NCI-H1930 (cell line): ENCODE results near the gene ASTN2.
A peak's percentile ranks its signal among the peaks of the same experiment; 100 is the strongest.

Source experiments
- DNase-seq, 2 experiments: peaks; one replicate each; lab custom pipeline; 2025; lab: John Stamatoyannopoulos, UW

Gene ASTN2

DNA sequence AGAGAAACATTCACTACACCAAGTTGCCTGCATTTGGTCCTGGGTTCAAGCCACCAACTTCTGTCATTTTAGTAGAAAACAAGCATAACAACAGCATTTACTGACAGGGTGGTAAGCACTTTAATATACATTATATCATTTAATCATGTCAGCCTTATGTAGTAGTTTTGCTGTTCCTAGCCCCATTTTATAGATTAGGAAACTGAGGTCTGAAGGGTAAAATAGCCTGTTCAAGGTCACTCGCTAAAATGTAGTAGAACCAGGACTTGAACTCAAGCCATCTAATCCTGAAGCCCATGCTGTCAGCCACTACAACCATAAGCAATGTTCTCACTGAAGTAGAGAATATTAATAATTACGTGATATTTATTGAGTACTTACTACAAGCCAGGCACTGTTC, 787.4 kb downstream of the ASTN2 start:
- no peak for DNase-seq

DNA sequence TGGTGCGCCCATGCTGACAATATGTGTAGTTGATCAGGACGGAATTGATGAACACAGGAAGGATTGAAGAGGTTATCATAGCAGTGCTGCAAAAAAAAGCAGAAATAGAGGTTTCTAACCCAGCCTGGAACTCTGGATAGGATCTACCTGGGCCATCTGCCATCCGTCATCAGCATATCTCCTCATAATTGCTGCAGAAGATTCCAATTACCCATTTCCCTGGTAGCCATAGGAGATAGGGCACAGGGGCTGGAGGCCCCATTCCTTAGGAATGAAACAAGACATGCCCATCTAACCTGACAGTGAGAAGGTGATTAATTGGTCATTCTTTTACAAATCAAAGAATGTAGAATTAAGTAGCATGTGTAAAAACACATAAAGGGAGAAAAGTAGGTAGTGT, 788.1 kb downstream of the ASTN2 start:
- no peak for DNase-seq

DNA sequence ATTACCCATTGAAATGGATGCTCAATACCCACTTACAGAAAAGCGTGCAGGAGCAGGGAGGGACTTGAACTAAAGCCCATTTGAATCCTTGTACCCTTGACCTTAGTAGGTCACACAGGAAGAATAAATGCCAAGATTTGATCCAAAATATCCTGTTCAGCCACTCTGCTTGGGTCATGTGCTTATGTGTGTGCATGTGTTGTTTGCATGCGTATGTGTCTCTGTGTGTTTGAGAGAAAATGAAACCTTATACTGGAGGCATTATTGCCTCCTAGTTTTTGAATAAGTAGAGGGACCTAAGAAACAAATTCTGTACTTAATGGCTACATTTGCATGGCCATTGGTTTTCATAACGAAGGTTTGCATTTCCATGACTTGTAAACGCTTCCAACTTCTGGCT, 791.1 kb downstream of the ASTN2 start:
- DNase-seq, result no peak

DNA sequence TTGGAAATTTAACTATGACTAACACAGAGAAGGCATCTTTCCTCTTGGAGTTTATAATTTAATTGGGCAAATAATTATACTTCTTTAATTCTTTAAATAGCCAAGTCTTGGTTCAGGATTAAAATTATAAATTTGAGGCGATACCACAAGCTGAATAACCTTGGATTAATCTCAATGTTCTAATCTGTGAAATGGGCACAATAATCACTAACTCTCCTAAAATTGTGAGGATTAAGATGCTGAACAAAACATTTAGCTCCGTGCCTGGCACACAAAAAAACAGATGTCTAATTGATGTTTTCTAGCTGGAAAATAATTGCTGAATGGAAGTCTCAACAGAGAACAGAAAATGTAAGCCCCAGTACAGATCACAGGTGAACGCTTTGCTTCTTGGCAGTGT, 797.5 kb downstream of the ASTN2 start:
- no peak for DNase-seq

DNA sequence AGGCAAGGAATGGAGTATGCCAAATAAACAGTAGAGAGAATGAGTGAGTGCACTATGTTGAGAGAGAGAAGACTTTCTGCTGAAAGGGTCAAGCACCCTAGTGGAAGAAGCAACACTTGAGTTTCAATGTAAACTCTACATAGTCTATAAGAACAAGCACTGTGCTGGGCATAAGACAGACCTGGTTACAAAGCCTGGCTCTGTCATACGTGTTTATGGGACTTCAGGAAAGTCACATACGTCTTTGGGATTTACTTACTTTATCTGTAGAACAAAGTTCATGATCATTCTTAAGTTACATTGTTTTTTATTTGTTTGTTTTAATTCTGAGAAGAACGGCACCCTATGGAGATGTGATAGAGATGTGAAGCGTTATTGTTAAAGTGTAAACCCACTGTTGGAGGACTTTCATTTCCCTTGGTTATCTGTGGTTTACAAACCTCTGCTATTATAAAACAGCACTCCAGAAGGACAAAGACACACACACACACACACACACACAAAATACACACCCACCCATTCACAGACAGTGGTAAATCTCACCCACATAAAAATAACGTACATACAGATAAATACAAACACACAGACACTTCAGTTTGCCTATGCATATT, 798.4 kb downstream of the ASTN2 start:
- no peak for DNase-seq

DNA sequence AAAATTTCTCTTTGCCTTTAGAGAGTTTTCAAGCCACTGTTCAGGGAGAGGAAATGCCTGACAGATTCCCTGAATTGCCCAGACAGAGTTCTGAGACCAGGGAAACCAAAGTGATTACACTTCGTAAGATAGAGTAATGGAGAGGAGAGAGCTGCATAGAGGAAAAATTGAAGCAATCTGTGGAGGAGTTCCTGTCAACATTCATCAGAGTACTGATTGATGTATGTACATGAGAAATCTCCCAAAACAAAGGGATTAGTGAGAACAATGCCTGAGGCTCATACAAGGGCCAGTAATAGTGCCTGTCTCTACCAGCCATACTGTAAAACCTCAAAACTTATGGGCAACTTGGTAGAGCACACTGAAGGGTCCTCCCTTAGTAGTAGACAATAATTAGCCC, 806.8 kb downstream of the ASTN2 start:
- DNase-seq, result no peak

DNA sequence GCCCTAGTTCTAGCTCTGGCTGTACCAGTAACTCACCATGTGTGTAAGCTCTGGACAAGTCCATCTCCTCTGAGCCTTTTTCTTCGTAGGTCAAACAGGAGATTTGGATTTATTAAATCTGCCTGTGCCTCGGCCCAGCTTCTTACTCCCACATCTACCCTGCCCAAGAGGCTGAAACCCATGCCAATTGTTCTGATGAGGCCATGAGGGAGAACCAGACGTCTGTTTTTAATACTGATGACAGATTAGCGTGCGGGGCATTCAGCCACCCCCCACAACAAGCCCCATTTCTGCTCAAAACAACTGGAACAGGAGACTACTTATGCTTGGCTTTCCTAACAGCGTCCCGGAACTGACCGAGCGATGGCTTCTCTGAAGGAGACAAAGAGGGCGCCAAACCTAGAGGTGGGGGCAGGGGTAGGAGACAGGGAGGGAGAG, 808.9 kb downstream of the ASTN2 start:
- no peak for DNase-seq

DNA sequence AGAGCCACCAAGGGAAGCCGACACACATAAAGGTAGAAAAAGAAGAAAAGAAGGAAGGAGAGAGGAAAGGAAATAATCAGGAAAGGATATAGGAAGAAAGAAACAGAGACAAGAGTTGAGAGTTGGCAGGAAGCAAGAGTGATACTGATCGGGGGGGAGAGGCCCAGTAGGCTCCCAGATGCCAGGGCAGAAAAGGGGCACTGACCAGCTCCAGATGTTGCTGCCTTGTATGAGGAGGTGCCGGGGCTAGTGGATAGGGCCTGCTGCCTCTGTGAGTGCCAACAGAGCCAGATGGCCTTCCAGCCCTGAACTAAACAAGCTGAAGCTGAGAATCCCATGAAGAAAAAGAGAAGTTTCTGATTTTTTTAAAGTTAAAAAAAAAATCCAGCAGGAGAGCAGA, 809.8 kb downstream of the ASTN2 start:
- DNase-seq, result no peak

DNA sequence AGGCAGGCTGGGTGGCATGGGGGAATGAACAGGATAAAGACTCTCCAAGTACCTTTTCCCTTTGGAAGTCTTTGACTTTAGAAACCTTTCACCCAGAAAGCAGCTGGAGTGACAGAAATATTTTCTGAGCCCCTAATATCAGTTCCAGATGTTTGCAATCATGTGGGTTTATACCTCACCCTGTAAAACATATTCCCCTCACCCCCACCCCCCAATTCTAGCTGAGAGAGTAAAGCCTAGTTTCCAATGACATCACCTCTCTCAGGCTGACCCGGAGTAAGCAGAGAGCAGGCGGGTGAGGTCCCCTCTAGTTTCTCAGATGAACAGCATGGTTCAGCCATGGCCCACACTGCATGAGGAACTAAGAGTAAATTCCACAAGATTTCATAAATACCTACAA, 810.6 kb downstream of the ASTN2 start:
- no peak for DNase-seq

DNA sequence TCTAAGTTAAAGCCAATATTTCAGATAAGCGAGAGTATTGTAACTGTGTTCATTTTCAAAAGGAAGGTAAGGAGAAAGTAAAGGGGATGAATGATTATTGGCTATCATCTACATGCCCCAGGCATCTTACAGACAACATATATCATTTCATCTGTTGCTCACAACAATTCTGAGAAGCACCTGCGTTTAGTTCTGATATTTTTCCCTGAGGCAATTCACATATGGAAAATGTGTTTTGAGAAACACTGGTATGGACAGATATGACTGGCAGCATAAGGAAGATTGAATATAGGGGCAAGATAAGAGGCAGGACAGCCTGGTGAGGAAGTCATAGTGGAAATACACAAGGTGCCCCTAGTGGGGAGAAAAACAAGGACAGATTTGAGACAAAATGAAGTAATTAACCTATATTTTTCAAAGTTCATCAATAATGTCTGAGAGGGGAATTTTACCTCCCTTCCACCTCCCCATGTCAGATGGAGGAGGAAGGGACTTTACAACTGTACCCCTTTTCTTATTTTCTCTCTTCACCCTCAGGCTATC, 815.4 kb downstream of the ASTN2 start:
- DNase-seq, result no peak

DNA sequence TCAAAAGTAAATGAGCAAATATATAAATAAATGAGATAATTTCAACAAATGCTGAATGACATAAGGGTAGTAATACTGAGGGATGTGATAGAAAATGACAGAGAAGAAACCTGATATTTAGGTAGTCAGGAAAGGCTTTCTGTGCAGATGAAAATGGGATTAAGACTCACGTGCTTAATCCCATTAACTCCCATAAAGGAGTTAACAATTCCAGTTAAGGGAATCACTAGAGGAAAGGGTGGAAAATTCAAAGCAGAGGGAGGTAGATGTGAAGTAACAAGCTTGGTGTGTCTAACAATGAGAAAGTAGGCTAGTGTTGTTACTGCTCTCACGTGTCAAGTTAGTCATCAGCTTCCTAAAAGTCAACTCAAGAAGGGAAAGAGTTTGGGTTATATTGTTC, 818.2 kb downstream of the ASTN2 start:
- DNase-seq, result no peak

DNA sequence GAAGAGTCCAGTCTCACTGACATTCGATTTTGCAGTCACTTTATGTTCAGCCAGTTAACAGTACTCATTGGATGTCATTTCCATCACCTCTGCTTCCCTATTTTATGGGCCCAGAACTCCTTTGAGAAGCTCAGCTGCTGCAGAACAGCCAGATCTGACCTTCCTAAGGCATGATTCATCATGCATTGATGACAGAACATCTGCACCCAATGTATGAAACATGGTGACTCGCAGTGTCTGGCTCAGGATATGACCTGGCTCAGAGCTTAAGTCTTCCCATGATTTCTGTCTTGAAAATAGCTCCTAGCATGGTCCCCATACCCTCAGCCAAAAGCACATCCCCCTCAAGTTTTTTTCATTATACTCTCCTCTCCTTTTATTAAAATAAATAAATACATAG, 820.3 kb downstream of the ASTN2 start:
- no peak for DNase-seq

DNA sequence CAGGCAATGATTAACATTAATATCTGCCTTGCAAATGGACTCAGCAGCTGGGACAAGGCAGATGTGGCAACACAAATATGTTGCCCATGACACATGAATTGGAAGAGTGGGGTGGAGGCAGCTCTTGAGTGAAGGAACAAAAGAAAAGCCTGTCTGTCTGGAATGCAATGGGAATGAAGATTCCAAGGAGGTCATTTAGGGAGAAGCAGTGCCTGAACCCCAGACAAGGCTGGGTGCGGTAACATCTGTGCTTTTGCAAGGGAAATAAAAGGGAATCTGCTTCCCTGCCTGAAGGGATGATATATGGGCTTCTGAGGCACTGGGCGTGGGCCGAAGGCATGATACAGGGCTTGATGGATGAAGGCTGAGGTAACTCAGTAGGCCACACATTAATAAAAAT, 821.9 kb downstream of the ASTN2 start:
- no peak for DNase-seq

DNA sequence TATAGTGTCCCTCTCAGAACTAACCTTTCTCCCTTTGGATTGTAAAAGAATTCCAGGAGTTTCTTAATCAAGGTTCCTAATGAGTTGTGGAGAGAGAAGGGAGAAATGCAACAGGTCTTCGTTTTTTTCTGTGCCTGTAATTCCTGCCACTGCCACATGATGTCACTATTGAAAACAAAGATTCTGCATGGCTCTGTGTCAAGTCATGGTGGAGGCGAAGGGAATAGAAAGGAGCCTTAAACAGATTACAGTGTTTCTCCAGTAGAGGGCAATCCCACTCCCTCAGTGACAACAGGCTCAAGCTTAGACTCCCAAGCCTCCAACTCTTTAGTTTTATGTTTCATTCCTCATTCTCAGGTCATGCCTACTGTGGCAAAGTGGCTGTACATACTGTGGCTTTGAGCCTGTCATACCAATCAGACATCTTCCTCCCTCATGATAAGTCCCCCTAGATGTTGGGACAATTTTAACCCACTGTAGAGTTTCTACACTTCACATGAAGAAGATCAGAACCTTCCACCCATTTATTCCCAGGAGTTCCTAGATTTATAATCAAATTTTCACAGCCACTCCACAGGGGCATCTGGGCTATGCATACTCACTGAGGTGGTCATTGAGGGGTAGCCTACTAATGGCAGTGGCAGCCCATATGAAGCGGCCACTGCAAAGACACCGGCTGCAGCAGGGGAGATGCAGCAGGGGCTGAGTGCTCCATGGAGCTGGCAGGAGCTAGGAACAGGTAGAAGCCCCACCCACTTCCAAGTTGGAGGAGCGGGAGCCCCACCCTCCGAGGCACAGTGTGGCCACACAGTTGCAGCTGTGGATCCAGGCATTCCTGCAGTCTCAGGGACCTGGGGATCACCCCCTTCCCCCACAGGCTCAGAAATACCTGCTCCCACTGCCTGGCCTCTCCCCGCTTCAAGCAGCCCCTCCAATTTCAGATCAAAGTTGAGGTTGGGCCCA, 825.2 kb downstream of the ASTN2 start:
- DNase-seq, result no peak

DNA sequence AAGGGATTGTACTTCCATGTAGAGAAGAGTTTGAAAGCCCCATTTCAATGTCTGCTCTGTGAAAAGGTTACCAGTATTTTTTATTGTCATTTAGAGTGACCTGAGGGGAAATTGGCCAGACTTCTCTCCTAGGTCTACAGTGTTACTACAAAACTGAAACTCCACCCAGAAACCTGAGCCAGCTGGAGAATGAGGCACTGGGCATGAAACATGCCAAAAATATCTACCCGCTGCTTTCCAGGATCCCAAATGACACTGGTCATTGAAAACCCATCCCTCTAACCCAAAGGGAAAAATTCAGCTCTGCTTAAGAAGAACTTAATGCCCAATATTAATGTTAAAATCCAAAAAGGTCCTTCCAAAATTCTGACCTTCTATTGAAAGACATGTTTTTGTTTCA, 826.9 kb downstream of the ASTN2 start:
- DNase-seq, result no peak

DNA sequence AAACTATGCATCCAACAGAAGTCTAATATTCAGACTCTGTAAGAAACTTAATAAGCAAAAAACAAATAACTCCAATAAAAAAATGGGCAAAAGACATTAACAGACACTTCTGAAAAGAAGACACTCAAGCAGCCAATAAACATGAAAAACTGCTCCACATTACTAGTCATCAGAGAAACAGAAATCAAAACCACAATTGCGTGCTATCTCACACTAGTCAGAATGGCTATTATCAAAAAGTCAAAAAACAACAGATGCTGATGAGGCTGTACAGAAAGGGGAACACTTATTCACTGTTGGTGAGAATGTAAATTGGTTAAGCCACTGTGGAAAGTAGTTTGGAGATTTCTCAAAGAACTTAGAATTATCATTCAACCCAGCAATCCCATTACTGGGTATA, 829.0 kb downstream of the ASTN2 start:
- no peak for DNase-seq

DNA sequence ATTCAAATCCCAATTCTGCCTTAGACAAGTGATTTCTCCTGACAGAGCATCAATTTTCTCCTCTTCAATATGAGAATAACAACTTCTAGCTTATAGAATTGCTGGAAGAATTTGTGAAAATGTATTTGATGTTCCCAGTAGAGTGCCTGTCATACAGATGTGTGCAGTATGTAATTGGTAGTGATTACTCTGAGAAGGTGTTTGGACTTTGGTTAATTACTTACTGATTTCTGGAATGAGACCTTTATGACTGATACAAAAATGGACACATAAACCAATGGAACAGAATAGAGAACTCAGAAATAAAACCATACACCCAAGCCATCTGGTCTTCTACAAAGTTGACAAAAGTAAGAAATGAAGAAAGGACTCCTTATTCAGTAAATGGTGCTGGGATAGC, 829.7 kb downstream of the ASTN2 start:
- DNase-seq, result no peak

DNA sequence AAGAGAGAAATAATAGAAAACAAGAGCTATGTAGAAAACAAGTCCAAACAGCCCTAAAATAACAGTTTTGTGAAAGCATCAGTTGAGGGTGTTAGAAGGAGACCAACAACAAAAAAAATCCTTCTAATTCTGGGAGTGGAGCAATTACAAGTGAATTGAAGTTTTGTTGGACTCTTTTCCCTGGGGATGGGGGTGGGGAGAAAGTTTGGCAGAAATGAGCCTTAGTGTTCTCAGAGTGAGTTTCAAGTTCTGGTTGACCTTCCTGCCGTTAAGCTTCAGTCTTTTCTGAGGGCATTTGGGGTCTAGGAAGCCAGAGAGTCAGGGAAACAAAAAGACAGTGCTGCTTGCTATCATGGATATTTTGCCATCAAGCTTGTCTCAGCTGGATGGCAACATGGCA, 834.0 kb downstream of the ASTN2 start:
- no peak for DNase-seq

DNA sequence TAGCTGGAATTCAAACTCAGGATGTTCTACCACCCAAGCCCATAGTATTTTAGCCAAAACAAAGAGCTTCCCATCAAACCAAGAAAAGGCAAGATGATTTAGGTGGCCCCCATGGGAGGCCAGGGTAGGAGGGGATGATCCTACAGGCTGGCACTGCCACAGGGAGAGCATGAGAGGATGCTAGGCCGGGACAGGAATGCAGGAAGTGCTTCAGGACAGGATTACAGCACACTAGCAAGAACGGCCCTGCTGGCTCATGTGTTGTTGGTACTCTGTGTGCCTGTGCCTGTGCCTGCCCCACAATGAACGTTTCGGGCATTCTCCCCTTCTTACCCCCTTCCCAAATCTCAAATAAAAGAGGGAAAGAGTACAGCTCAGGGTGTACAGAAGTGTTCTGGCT, 838.5 kb downstream of the ASTN2 start:
- no peak for DNase-seq

DNA sequence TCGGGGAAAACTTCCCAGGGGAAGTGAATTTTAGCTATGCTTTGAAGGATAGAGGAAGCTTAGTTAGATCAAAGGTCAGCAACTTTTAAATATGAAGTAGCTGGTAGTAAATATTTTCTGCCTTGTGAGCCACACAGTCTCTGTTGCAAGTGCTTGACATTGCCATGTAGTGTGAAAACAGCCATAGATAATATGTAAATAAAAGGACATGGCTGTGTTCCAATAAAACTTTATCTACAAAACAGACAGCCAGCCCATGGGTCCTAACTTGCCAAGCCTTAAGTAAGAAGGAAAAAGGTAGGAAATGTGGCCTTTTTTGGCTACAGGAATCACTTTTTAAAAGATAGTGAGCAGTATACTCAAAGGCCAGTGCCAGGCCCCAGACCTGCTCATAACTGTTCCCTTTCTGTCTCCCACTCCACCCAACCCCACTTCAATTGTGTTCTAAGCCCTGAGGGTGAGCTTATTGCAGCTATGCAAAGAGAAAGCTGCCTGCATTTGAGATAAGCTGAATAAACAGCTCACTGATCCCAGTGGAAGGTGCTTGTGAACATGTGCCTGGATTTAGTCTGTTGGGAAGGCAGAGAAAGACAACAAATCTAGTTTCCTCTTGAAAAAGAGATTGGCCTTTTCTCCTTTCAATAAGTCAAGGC, 840.7 kb downstream of the ASTN2 start:
- DNase-seq, result no peak

DNA sequence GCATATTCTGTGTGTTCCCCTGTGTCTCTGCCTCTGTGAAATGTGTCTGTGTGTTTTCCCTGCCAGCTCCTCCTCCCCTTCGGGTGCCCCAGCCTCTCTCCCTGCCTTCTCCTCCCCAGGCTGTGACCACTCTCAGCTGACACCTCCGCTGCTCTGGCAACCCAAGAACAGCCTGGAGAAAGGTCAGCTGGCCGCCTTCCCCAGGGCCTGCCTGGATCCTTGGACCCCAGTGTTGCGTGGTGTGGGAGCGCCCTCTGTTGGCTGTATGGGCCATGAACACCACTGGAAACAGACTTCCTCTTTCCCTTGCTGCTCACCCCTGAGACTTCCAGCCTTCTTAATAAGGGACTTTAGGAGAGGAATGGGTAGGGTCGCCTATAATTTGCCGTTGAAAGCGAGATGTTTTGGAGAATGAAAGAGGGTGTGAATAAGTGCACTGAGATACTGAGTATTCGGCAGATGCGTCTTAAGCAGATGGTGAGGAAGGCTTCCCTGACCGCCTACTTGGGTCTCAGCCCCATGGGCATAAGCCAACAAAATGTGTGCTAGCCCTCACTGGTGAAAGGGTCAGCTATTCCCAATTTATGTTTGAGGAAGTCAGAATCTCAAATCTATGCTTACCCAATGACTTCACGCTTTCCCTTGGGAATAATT, 842.6 kb downstream of the ASTN2 start:
- peak; percentile 12 to 13 for DNase-seq

DNA sequence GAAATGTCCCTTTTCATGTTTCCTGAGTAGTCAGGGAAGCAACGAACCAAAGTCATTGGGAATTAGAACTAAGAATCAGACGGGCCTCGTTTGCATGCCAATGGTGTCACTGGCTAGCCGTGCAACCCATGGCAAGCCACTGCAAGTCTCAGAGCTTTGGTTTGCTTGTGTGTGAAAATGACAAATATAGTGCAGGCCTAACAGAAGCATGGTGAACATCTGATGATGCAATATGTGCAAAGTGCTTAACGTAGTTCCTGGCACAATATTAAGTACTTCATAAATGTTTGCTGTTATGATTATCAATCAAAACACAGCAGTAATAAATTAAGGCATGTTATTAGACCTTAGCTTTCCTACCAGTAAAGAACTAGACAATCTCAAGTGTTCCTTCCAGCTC, 845.7 kb downstream of the ASTN2 start:
- no peak for DNase-seq
